G401.6 (cell line): ENCODE results near the gene ZC3H8.
"Not testable (repeated sequence)": the region's sequence is repeated elsewhere in the genome, so short reads cannot be mapped to it uniquely, and the experiment has no call there.

ENCODE experiments used
- FAIRE-seq: peaks from 2 replicates; lab custom pipeline; 2012; peaks lifted over from hg19 to GRCh38; lab: Jason Lieb, UNC

Gene ZC3H8

DNA sequence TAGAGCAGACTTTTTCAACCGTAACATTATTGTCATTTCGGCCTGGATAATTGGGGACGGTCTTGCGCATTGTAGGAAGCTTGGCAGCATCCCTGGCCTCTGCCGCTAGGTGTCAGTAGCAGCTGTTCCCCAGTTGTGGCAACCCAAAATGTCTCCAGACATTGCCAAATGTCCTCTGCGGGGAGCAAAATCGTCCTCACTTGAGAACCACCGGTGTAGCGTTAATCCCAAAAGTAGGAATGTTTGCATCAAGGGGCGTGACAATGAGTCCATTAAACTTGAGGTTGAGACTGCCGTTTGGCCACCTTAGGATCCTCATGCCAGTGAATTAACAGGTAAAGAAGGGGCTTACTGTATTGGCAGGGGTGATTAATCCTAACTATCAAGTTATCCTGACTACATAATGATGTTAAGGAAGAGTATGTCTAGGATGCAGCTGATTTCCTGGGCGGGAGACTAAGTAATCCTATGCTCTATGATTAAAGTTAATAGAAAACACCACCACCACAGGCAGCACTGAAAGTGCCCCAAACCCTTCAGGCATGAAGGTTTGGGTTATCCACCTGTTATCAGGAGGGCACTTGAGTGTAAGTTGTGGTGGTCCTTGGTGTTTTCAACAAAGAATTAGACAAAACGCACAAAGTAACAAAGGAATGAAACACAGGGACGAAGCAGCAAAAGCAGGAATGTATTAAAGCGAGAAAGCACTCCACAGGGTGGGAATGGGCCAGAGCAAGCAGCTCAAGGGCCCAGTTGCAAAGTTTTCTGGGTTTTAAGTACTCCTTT lies 4.9 kb upstream of the ZC3H8 start:
- no peak for FAIRE-seq

DNA sequence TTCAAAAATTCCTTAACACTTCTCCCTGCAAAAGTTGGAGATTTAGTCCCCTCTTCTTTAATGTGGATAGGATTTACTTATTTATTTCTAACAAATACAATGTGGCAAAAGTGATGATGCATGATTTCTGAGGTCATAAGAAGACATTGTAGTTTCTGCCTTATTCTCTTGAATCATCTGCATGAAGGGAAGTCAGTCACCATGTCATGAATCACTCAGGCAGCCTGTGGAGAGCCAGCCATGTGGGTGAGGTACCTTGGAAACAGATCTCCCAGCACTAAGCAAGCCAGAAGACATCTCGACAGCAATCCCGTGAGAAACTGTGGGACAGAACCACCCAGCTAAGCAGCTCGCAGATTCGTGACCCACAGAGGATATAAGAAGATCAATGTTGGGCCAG lies 2.7 kb upstream of the ZC3H8 start:
- no peak for FAIRE-seq

DNA sequence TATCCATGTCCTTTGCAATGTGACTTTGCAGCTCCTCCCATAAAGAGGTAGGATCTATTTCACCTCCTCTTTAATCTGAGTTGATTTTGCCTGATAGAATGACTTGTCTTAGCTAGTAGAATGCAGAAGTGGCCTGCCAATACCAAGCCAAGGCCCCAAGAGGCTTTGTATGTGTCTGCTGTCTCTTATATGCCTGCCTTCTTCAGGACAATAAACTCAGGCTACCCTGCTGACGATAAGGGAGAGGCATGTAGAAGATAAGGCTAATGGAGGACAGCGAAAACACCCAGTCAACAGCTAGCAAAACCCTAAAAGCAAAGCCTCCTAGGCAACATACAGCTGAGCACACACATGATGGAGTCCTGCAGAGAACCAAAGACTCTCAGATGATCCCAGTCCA lies 1.8 kb upstream of the ZC3H8 start:
- FAIRE-seq: no peak

DNA sequence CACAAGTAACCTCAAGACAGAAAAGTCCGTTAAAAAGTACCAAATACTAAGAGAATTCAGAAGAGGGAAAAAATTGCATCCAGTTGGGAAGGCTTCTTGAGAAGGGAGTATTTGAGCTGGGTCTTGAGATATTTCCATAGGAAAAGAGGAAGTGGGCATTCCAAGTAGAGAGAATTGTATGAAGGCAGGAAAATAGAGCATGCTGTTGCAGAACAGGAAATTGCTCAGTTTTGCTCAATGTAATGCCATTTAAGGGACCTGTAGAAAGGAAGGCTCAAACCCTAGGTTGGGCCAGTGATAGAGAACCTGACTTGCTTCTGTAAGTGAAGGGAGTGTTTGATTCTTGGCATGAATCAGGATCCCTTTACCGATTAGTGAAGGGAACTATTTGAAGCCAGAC lies 1.0 kb upstream of the ZC3H8 start:
- FAIRE-seq: no peak

DNA sequence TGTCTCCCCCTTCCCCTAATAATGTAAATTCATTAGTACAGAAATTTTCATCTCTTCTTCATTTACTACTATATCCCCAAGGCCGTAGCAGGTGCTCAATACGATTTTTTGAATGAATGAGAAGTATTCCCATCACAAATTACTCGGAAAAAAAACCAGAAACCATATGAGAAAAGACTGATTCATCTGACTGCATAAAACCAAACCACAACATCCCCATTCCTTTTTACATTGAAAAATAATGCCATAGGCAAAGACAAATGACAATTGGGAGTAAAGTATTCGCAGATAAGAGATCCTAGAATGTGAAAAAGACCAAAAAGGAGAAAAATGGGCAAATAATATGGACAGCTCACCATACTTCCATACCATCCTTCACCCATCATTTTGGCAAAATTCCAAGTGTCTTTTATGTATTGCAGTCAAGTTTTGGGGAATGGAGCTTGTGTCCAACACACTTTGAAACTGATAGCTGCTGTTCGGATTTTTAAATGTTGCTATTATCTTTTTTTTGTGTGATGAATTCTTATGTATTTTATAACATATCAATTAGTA lies 1.5 kb downstream of the ZC3H8 start:
- FAIRE-seq: no peak

DNA sequence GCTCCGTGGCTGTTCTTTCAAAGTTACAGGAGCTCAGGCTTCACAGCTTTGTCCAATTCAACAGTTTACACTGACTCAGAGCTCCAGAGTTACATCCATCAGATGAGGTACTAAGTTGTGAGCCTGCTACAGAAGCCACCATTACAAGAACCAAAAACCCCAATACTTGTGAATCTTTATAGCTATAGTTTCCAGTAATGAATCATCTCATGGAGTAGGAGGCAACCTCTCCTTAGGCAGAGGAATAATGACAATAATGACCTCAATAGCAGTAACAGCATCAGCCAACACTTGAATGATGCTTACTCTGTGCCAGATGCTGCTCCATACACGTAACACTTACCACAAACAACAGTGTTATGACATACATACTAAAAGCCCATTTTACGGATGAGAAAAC lies 3.6 kb downstream of the ZC3H8 start:
- no peak for FAIRE-seq

DNA sequence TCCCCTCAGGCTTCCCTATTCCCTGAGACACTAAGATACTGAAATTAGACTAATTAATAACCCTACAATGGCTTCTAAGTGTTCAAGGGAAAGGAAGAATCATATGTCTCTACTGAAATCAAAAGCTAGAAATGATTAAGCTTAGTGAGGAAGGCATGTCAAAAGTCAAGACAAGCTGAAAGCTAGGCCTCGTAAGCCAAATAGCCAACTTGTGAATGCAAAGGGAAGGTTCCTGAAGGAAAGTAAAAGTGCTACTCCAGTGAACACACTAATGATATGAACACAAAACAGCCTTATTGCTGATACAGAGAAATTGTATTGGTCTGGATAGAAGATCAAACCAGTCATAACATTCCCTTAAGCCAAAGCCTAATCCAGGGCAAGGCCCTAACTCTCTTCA lies 10.0 kb downstream of the ZC3H8 start:
- FAIRE-seq: no peak

DNA sequence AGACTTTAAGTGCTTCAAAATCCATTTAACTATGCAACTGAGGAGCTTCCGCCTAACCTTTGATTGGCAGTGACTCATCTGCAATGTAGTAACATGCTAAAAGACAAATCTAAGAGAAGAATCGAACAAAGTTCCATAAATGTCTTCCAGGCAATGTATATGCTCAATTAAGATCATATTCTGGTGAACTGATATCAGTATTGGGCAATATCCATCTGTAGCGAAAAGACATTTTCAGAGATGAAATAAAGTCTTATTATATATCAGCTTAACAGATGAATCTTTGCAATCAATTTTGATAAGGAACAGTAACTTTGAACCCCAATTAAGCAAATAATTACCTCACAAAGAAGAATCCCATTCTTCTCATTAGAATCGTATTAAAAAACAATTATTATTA lies 11.6 kb downstream of the ZC3H8 start:
- FAIRE-seq: no peak

DNA sequence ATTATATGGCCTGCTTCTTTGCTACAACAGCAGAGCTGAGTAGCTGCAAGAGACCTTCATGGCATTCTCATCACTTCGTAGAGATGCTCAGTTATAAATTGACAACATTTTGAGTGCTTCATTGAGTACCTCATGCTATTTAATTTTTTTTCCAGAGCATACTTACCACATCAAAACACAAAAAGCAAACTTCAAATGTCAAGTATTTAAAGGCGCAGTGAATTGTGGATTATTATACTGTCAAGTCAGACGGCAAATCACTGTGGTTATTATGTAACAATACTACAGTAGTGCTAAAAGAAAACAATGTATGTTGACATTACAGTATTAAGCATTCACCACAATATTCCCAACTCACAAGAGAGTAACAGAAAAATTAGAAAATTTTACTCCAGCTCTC lies 12.5 kb downstream of the ZC3H8 start:
- FAIRE-seq: no peak

DNA sequence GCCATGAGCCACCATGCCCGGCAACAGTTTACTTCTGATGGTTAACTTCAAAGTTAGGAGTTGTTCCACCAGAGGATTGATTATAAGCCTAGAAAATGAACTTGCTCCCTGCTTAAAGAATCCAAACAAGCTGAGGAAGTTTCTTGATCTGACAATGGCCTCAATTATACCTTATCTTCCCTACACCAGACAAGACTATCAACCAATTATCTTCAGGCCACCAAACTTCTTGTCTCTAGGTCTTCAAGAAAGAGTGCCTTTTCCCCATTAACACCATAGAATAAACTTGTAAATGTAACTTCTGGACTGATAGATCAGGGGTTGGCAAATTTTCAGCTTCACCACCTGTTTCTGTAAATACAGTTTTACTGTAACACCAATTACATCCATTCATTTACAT lies 15.0 kb downstream of the ZC3H8 start:
- no peak for FAIRE-seq

DNA sequence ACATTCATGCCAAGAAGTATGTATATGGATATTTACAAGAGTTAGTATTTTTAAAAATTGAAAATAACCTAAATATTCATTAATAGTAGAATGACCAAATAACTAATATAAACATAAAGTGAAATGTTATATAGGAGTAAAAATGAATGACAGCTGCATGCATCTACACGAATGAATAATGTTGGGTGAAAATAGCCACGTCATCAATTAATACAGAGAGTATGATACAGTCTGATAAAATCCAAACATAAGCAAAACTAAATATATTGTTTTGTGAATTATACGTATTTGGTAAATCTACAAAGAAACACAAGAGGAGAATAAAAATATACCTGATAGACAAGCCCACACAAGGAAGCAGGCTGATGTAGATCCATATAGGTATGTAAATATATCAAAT lies 24.5 kb downstream of the ZC3H8 start:
- FAIRE-seq: peak; percentile 60

DNA sequence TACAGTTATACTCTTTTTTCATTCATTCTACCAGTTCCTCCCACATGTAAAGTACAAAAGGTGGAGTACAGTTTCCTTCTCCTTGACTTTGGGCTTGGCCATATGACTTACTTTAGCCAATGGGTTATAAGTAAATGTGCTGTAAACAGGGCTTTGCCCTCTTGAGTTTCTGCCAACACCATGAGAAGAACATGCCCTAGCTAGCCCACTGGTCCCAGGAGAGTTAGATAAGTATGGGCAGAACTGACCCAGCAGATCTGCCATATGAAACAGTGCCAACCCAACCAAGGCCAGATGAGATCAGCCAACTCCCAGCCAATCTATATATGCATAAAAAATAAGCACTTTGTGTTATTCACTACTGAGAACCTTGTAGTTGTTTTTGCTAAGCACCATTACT lies 25.5 kb downstream of the ZC3H8 start:
- no peak for FAIRE-seq

DNA sequence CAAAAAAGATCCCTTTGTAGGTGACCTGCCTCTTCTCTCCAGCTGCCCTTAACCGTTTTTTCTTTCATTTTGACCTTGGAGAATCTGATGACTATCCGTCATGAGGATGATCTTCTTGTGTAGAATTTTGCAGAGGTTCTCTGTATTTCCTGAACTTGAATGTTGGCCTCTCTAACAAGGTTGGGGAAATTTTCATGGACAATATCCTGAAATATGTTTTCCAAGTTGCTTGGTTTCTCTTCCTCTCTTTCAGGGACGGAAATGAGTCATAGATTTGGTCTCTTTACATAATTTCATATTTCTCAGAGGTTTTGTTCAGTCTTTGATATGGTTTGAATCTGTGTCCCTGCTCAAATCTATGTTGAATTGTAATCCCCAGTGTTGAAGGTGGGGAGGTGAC lies 34.0 kb downstream of the ZC3H8 start:
- no peak for FAIRE-seq

DNA sequence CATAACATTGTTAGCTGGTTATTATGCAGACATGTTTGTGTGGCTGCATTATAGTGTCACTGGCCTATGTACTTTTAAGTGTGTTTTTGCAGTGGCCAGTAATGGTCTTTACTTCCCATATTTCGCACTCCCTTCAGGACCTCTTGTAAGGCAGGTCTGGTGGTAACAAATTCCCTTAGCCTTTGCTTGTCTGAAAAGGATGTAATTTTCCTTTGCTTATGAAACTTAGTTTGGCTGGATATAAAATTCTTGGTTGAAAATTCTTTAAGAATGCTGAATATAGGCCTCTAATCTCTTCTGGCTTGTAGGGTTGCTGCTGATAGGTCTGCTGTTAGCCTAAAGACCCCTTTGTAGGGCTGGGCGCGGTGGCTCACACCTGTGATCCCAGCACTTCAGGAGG lies 34.7 kb downstream of the ZC3H8 start:
- FAIRE-seq: no peak

DNA sequence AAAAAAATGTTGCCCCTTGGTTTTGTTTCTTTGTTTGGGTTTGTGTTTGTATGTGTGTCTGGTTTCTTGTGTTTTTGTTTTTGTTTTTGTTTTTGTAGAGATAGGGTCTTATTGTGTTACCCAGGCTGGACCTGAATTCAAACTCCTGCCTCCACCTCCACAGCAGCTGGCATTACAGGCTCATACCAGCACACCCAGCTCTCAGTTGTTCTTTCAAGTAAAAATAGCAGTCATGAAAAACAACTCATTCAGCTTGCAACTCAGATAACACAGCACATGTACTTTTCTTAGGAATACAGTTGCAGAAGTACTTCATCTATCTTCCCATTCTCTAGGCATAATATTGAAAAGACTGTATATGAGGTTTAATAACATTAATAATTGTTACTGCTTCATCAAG lies 37.0 kb downstream of the ZC3H8 start:
- FAIRE-seq: no peak

DNA sequence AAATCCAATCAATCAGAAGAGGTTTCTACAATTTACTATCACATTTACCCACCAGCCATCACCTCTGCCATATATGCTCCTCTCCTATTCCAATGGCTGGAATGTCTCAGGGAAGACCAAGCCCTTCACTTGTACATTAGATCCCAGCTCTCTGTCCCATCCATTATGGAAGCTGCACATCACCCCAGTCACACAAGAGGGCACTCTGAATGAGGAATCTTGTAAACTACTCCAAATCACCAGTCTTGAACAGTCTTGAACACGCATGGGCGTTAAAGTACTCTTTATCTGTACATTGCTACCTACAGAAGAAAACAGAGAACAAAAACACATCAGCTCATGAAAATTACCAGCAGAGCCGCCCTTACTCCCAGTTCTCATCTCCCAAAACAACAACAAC lies 38.7 kb downstream of the ZC3H8 start:
- FAIRE-seq: peak; percentile 46

DNA sequence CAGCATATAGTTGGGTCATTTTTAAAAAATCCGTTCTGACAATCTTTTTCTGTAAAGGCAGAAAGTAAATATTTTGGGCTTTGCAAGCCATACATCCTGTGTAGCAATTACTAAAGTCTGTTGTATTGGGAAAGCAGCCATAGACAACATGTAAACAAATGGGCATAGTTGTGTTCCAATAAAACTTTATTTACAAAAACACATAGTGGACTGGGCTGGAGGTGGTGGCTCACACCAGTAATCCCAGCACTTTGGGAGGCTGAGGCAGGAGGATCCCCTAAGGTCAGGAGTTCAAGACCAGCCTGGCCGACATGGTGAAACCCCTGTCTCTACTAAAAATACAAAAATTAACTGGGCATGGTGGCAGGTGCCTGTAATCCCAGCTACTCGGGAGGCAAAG lies 46.9 kb downstream of the ZC3H8 start:
- not testable (repeated sequence) for FAIRE-seq

DNA sequence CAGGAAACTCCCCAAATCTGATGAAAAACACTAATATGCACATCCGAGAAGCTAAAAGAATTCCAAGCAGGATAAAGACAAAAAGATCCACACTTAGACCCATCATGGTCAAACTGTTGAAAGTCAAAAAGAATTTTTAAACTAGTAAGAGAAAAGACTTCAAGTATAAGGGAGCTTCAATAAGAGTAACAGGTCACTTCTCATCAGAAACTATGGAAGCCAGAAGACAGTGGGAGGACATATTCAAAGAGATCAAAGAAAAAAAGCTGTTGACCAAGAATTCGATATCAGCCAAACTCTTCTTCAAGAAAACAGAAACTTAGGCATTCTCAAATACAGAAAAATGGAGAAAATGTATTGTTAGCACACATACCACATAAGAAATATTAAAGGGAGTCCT lies 50.4 kb downstream of the ZC3H8 start:
- peak; percentile 84 for FAIRE-seq

DNA sequence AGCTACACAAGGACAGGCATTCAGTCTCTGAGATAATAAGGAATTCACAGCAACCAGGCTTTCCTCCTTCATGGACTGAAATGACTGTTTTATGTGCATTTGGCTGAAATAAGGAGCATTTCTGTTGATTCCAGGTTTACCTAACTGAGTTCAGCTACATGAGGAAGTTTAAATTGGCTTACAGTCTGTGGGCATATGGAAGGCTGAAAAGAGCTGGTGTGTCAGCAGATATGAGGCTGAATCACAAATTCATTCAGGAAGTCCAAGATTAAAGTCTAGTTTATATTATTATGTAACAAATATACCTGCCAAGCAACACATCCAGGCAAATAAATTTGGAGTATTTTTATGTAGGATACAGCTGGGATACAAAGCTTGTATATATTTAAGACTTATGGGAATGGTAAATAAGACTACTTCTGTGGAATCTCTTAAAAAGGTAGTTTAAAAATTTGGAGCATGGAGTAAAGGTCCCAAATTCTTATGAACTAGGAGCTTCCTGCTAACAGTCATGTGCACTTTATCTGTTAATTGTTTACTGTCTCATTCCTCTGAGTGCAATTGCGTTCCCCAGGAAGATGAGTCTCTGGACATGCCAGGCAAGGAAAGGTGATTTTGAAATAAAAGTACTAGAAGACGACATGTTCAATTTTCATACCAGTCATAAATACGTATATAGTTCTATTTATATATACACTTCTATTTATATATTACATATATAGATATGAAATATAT lies 53.0 kb downstream of the ZC3H8 start:
- no peak for FAIRE-seq

DNA sequence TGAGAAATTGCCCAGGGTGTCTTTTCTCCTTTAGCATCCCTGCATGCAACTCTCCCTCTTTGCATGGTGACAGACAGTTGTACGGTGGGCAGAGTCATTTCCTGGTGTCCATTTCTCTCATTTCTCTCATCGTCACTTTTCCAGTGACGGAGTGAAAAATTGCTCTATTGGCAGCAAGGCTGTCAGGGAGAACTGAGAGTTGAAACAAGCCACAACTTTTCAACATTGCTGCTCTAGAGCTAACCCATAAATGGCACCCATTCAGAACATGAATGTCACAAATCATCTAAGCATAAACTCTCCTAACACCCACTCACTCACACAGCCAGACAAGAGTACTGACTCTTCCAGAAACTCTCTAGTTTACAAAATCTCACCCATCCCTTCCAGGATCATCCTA lies 55.7 kb downstream of the ZC3H8 start:
- FAIRE-seq: no peak

DNA sequence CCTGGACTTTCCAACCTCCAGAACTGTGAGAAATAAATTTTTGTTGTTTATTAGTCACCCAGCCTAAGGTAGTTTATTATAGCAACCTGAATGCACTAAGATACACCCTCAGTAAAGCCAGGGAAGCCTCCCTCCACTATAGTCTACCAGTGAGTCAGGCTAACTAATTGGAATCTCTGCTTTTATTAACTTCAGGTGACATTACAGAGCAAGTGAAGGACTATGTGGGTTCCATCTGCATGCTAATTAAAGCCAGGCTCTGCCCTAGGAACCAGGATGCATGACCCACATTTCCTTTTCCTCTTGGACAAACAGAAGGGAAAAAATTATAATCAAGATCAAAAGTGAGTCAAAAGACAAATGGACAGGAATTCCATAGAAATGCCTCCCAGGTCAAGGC lies 56.1 kb downstream of the ZC3H8 start:
- no peak for FAIRE-seq

DNA sequence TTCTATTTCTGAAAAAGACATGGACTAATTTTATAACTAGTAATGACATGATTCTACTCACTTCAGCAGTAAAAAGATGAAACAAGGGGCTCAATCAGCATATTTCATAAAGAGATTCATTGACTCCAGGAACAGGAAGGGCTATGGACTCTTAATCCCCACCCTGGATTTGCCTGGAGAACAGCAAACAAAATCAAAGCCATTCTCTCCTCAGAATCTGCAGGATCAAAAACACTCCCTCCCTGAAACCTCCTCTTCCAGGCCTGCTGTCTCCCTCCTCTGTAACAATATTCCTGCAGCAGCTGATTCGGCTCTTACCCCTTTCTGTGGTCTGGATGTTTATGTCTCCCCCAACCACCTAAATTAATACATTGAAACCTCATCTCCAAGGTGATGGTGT lies 57.0 kb downstream of the ZC3H8 start:
- FAIRE-seq: no peak

DNA sequence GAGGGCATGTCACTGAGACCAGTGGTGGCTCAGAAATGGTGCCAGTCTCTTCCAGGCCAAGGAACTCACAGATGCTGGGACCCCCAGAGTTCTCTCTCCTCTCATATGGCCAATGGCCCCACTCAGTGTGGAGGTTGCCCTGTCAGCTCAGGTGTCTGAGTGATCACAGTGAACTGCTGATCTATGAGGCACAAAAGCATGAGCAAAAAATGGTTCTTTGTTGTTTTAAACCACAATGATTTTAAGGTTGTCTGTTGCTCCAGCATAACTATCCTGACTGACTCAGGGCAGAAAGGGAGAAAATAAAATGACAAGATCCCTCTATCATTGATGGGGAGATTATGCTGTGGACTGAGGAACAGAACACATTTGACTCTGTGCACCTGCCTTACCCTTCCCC lies 58.9 kb downstream of the ZC3H8 start:
- FAIRE-seq: no peak
